ENCODE results near the gene GRIN3B. TPM values are rescaled to one million over a fixed set of nuclear protein-coding genes. Genes with fewer than 3 reads are reported as not detected.

The GRIN3B gene
- total and polyA plus RNA-seq, 2 of the 8 experiments (the other 6 are each of a cell fraction or from before 2014, with no cell fraction given), result 0.45 to 1.0 TPM

DNA sequence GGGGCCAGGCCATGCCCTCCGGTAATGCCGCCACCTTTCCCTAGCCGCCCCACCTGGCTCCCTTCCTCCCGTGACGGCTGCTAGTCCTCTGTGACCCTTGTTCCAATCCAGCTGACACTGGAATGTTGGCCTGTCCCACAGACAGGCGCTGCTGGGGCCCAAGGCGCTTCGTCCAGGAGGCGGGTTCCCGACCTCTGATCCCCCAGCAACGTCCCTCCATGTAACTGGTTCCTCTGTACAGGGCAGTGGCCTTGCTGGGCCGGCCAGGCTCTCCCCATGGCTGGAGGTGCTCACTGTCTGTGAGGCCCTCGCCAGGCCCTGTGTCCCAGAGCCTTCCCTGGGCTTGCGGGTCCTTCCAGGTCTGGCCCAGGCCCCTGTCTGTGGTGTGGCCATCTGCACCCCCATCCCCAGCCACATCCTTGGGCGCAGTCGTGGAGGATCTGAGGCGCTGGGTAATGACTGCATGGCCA is 6.8 kb upstream of the GRIN3B start:
- Histone ChIP-seq H2BK20ac (ENCODE audit: low read length) (no peak overlapping the region), H3K23me2 (ENCODE audit: low read depth, low read length) (peaks cover 2% of the 10 kb centered on the region; the same call in 1 of the 2 replicates), H3K36me3 (ENCODE audit: control insufficient read depth in 2 of 4, insufficient read depth in 4 of 4, low read length in 3 of 4) (peaks cover 2 to 30% (median 11%) of the 10 kb centered on the region in 4 experiments; a peak in 5 of 8 replicates), H2AK5ac (ENCODE audit: low read depth, low read length) (no peak overlapping the region), H3K27ac (ENCODE audit: low read depth, low read length) (no peak overlapping the region), H2AFZ (ENCODE audit: low read length) (no peak overlapping the region), H3K79me2 (ENCODE audit: control insufficient read depth in 1 of 2, insufficient read depth in 2 of 2, low read length in 2 of 2) (no peaks in the 10 kb centered on the region), H3K27me3 (replicated peaks in 1 of 4; ENCODE audit: control insufficient read depth in 3 of 4, extremely low read depth in 1 of 4, insufficient read depth in 3 of 4, low read length in 3 of 4) (peaks cover 0 to 4% (median 2%) of the 10 kb centered on the region in 4 experiments; a peak in 2 of 7 replicates), H3K4me2 (ENCODE audit: insufficient read depth in 1 of 2, low read depth in 2 of 2, low read length in 2 of 2) (no peak overlapping the region), H2BK12ac (ENCODE audit: low read depth, low read length) (no peak overlapping the region), H3K23ac (ENCODE audit: insufficient read length) (no peak overlapping the region), H4K91ac (replicated peaks; ENCODE audit: insufficient read length, low read length) (no peak overlapping the region), H3K4ac (replicated peaks; ENCODE audit: insufficient read length, low read depth, low read length) (no peak overlapping the region), H3K9ac (replicated peaks in 1 of 4; ENCODE audit: extremely low read depth in 1 of 4, low read depth in 3 of 4, low read length in 3 of 4) (no peak overlapping the region), H2BK120ac (replicated peaks; ENCODE audit: low read depth, low read length) (no peak overlapping the region), H3K4me3 (ENCODE audit: extremely low read depth in 1 of 4, insufficient read depth in 2 of 4, low read depth in 3 of 4, low read length in 4 of 4) (no peak overlapping the region), H3K9me3 (ENCODE audit: insufficient read depth in 2 of 2, low read depth in 1 of 2, low read length in 1 of 2) (no peaks in the 10 kb centered on the region), H4K20me1 (replicated peaks in 1 of 2; ENCODE audit: control insufficient read depth in 1 of 2, insufficient read depth in 2 of 2, low read length in 2 of 2) (peaks cover 9 to 21% of the 10 kb centered on the region in 2 experiments), H2BK5ac (ENCODE audit: low read depth, low read length) (0 out of 2 replicates have a peak overlapping the region, but pooled peaks have one; percentile 18), H2BK15ac (ENCODE audit: low read length) (no peak overlapping the region), H3K56ac (replicated peaks; ENCODE audit: insufficient read length, low read depth, low read length) (no peak overlapping the region), H4K5ac (ENCODE audit: insufficient read length, low read depth, low read length) (no peak overlapping the region), H3K4me1 (replicated peaks in 1 of 4; ENCODE audit: control insufficient read depth in 3 of 4, insufficient read depth in 4 of 4, low read length in 3 of 4) (peaks cover 0 to 7% (median 4%) of the 10 kb centered on the region in 4 experiments; a peak in 3 of 7 replicates), H3K18ac (ENCODE audit: extremely low read depth, low read length) (no peak overlapping the region), H4K8ac (ENCODE audit: extremely low read depth, insufficient read depth, low read length) (peak overlapping the region; percentile 14; the same call in 1 of the 2 replicates), H3K14ac (ENCODE audit: insufficient read length) (no peak overlapping the region), H3K79me1 (ENCODE audit: low read depth, low read length) (no peaks in the 10 kb centered on the region; the same call in 1 of the 2 replicates)
- DNase-seq (ENCODE audit: low read depth in 1 of 2, low spot score in 2 of 2) (no peak), FAIRE-seq (no peak)
- POLR2A ChIA-PET (ENCODE audit: partially characterized antibody), result interaction anchor here (0.6 to 7.3 kb wide), 5 partner anchors 8 to 98 kb away, joined by 3 to 81 read pairs (median 4); partner anchors contain the start of gene WDR18
- no peak for TF ChIP-seq HDAC2 (IDR thresholded peaks at IDR 0.05; ENCODE audit: borderline replicate concordance in 1 of 2, low read depth in 2 of 2, low read length in 2 of 2)
- no peak for TF ChIP-seq BRCA1 (IDR thresholded peaks at IDR 0.05; ENCODE audit: low read depth, low read length)
- no peak for TF ChIP-seq SIRT6 (IDR thresholded peaks at IDR 0.05; ENCODE audit: low read length)
- no peak for TF ChIP-seq CREB1 (IDR thresholded peaks at IDR 0.05)
- TF ChIP-seq, protein P1, sequence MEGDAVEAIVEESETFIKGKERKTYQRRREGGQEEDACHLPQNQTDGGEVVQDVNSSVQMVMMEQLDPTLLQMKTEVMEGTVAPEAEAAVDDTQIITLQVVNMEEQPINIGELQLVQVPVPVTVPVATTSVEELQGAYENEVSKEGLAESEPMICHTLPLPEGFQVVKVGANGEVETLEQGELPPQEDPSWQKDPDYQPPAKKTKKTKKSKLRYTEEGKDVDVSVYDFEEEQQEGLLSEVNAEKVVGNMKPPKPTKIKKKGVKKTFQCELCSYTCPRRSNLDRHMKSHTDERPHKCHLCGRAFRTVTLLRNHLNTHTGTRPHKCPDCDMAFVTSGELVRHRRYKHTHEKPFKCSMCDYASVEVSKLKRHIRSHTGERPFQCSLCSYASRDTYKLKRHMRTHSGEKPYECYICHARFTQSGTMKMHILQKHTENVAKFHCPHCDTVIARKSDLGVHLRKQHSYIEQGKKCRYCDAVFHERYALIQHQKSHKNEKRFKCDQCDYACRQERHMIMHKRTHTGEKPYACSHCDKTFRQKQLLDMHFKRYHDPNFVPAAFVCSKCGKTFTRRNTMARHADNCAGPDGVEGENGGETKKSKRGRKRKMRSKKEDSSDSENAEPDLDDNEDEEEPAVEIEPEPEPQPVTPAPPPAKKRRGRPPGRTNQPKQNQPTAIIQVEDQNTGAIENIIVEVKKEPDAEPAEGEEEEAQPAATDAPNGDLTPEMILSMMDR (IDR thresholded peaks at IDR 0.05; ENCODE audit: control extremely low read depth in 1 of 3, insufficient read depth in 1 of 3, low read depth in 1 of 3, low read length in 3 of 3), result no peak
- TF ChIP-seq CHD2 (IDR thresholded peaks at IDR 0.05; ENCODE audit: low read length), result no peak
- CTCF ChIA-PET (ENCODE audit: partially characterized antibody), result interaction anchor here (1.2 to 3.4 kb wide), 2 partner anchors 70 to 844 kb away, joined by 3 to 13 read pairs; no protein-coding TSS in a partner anchor
- 90% methylated on average over 17 of the region's 17 CpGs; no CpG with 5 or more reads in 1 of the 2 experiments for WGBS, 2 experiments (ENCODE audit: extremely low coverage in 1 of 2, insufficient coverage in 1 of 2, insufficient read length in 1 of 2, insufficient replicate concordance in 2 of 2, low coverage in 1 of 2, low lambda C conversion rate in 2 of 2, missing lambda C conversion rate in 1 of 2)

All from H1 (cell line).